Sigmoid colon (tissue), 3 donors: ENCODE measurements around the gene NDST4.

ENCODE experiments used
- POLR2A ChIP-seq, 2 donors: fragments of 450-650 bp; IDR thresholded peaks; one replicate each; pipeline ENCODE4 v1.6.1; 2016; ENCODE audit warnings: antibody characterized with exemption in 2 of 2, mild to moderate bottlenecking in 2 of 2, moderate library complexity in 2 of 2
- TF ChIP-seq, protein P1 (sequence below), 4 experiments: fragments of 450-650 bp in 3 of 4; fragments of 200-600 bp in 1 of 4; IDR thresholded peaks; one replicate each; pipeline ENCODE4 v1.5.1; 2016 to 2019; ENCODE audit warnings: antibody characterized with exemption in 4 of 4, mild to moderate bottlenecking in 3 of 4, moderate library complexity in 2 of 4

GRCh38 chr4:114866901-114867670, 246.3 kb downstream of the NDST4 start:
- TF ChIP-seq POLR2A (IDR thresholded peaks at IDR 0.05) = no peak
- TF ChIP-seq, protein P1, sequence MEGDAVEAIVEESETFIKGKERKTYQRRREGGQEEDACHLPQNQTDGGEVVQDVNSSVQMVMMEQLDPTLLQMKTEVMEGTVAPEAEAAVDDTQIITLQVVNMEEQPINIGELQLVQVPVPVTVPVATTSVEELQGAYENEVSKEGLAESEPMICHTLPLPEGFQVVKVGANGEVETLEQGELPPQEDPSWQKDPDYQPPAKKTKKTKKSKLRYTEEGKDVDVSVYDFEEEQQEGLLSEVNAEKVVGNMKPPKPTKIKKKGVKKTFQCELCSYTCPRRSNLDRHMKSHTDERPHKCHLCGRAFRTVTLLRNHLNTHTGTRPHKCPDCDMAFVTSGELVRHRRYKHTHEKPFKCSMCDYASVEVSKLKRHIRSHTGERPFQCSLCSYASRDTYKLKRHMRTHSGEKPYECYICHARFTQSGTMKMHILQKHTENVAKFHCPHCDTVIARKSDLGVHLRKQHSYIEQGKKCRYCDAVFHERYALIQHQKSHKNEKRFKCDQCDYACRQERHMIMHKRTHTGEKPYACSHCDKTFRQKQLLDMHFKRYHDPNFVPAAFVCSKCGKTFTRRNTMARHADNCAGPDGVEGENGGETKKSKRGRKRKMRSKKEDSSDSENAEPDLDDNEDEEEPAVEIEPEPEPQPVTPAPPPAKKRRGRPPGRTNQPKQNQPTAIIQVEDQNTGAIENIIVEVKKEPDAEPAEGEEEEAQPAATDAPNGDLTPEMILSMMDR (IDR thresholded peaks at IDR 0.05) = no peak
